ENCODE results near the gene AHDC1. TPM values are rescaled to one million over a fixed set of nuclear protein-coding genes. Genes with fewer than 3 reads are reported as not detected.

AHDC1 gene
- polyA plus RNA-seq, 1 experiment, result 3.0 TPM

GRCh38 chr1:27562534-27563340 lies 41.2 kb downstream of the AHDC1 start:
- POLR2A ChIA-PET, result no interaction called here

GRCh38 chr1:27562021-27562420 lies 41.9 kb downstream of the AHDC1 start:
- no peak for TF ChIP-seq CTCF (IDR thresholded peaks at IDR 0.05; ENCODE audit: low read depth, low read length)
- Histone ChIP-seq H3K4me3 (ENCODE audit: low read depth, low read length) (no peak overlapping the region), H3K27ac (ENCODE audit: low read depth, low read length) (no peak overlapping the region), H3K9me3 (ENCODE audit: control insufficient read depth, insufficient read depth, low read length) (no peaks in the 10 kb centered on the region), H3K27me3 (ENCODE audit: control insufficient read depth, insufficient read depth, low read length) (no peaks in the 10 kb centered on the region)
- DNase-seq (ENCODE audit: low read depth, low spot score), result no peak
- ChIA-PET POLR2A (no interaction called here), CTCF (no interaction called here)

More at GRCh38 chr1:27562534-27563340, 41.2 kb downstream of the AHDC1 start:
- Histone ChIP-seq H3K27ac (ENCODE audit: low read depth, low read length) (no peak overlapping the region), H3K9me3 (ENCODE audit: control insufficient read depth, insufficient read depth, low read length) (no peaks in the 10 kb centered on the region), H3K27me3 (ENCODE audit: control insufficient read depth, insufficient read depth, low read length) (no peaks in the 10 kb centered on the region), H3K4me3 (ENCODE audit: low read depth, low read length) (no peak overlapping the region)
- DNase-seq (ENCODE audit: low read depth, low spot score), result no peak
- CTCF ChIA-PET, result no interaction called here
- TF ChIP-seq CTCF (IDR thresholded peaks at IDR 0.05; ENCODE audit: low read depth, low read length), result no peak

- Histone ChIP-seq H3K27ac (ENCODE audit: low read depth, low read length) (no peak overlapping the region), H3K27me3 (ENCODE audit: control insufficient read depth, insufficient read depth, low read length) (no peaks in the 10 kb centered on the region), H3K9me3 (ENCODE audit: control insufficient read depth, insufficient read depth, low read length) (no peaks in the 10 kb centered on the region), H3K4me3 (ENCODE audit: low read depth, low read length) (no peak overlapping the region)
- POLR2A ChIA-PET, result no interaction called here
- CTCF ChIA-PET, result no interaction called here
- DNase-seq (ENCODE audit: low read depth, low spot score), result no peak
- no peak for TF ChIP-seq CTCF (IDR thresholded peaks at IDR 0.05; ENCODE audit: low read depth, low read length)
Measured at GRCh38 chr1:27561124-27561899, 42.6 kb downstream of the AHDC1 start.

- Histone ChIP-seq H3K27me3 (ENCODE audit: control insufficient read depth, insufficient read depth, low read length) (no peaks in the 10 kb centered on the region), H3K4me3 (ENCODE audit: low read depth, low read length) (no peak overlapping the region), H3K27ac (ENCODE audit: low read depth, low read length) (no peak overlapping the region), H3K9me3 (ENCODE audit: control insufficient read depth, insufficient read depth, low read length) (no peaks in the 10 kb centered on the region)
- ChIA-PET POLR2A (interaction anchor here (0.6 kb wide), 1 partner anchor 29 kb away, joined by 4 read pairs; no protein-coding TSS in a partner anchor), CTCF (no interaction called here)
- no peak for DNase-seq (ENCODE audit: low read depth, low spot score)
- no peak for TF ChIP-seq CTCF (IDR thresholded peaks at IDR 0.05; ENCODE audit: low read depth, low read length)
Measured at GRCh38 chr1:27560268-27561123, 43.4 kb downstream of the AHDC1 start.
